Endothelial cell of umbilical vein (primary cell): ENCODE results near the gene SERPINI1. TPM values are rescaled to one million over a fixed set of nuclear protein-coding genes. Genes with fewer than 3 reads are reported as not detected.

Experiments used
- BruUV-seq: library from RNA; stranded (reverse); fragments of 400-500 nt; replicated peaks from 2 replicates; lab custom pipeline; 2021; lab: Mats Ljungman, UMichigan
- CTCF ChIA-PET: fragments of 300-600, 350-600 bp; sonication (Branson Sonifier 250); formaldehyde crosslinking; loops from one replicate; lab custom pipeline; 2021; ENCODE audit warnings: antibody characterized with exemption, inconsistent platforms; lab: Charles Lee
- POLR2A ChIA-PET: fragments of 300-600, 350-600 bp; sonication (Branson Sonifier 250); formaldehyde crosslinking; loops from one replicate; lab custom pipeline; 2021; ENCODE audit warnings: antibody characterized with exemption, inconsistent platforms; lab: Charles Lee
- DNase-seq: peaks from one replicate; pipeline ENCODE4 v3.0.0-alpha.2; 2011; ENCODE audit warnings: low read depth, low spot score
- FAIRE-seq: peaks from 2 replicates; lab custom pipeline; 2011; peaks lifted over from hg19 to GRCh38; lab: Jason Lieb, UNC
- H2AFZ ChIP-seq: 2 replicates; pipeline ENCODE4 v1.6.0; 2012; ENCODE audit warnings: low read depth, low read length, control low read depth, inconsistent platforms
- H3K27ac ChIP-seq: 2 replicates; pipeline ENCODE4 v1.5.1; 2011; ENCODE audit warnings: low read depth, mild to moderate bottlenecking, control low read depth, low read length, moderate library complexity; ENCODE audit not compliant: insufficient read depth
- H3K27me3 ChIP-seq, 2 experiments: 2 replicates each; pipeline versions ENCODE4 v1.6.0 to v1.6.1; 2011; ENCODE audit warnings: low read length in 2 of 2, mixed read lengths in 1 of 2; ENCODE audit not compliant: control insufficient read depth in 2 of 2, insufficient read depth in 2 of 2
- H3K36me3 ChIP-seq, 2 experiments: 2 replicates in 1 of 2; 3 replicates in 1 of 2; pipeline ENCODE4 v1.5.1; 2011; ENCODE audit warnings: low read length in 2 of 2, mild to moderate bottlenecking in 1 of 2, moderate library complexity in 1 of 2; ENCODE audit not compliant: control insufficient read depth in 2 of 2, insufficient read depth in 2 of 2; ENCODE audit errors: extremely low read depth in 1 of 2
- H3K4me1 ChIP-seq: 3 replicates; pipeline ENCODE4 v1.5.1; 2011; ENCODE audit warnings: mild to moderate bottlenecking, low read length; ENCODE audit not compliant: control insufficient read depth, insufficient read depth; ENCODE audit errors: extremely low read depth
- H3K4me2 ChIP-seq: 2 replicates; pipeline ENCODE4 v1.6.1; 2011; ENCODE audit warnings: low read length, control low read depth, mixed read lengths; ENCODE audit not compliant: insufficient read depth
- H3K4me3 ChIP-seq, 3 experiments: fragments of 200-600 bp in 1 of 3; sonication (generic), shearing (Covaris generic) in 1 of 3; replicated peaks in 1 of 3; 2 replicates each; pipeline ENCODE4 v1.5.1; 2011 to 2016; ENCODE audit warnings: control low read depth in 3 of 3, low read length in 3 of 3, mild to moderate bottlenecking in 2 of 3, inconsistent platforms in 1 of 3, low read depth in 1 of 3, moderate library complexity in 1 of 3; ENCODE audit not compliant: insufficient read depth in 1 of 3
- H3K79me2 ChIP-seq: 2 replicates; pipeline ENCODE4 v1.6.0; 2012; ENCODE audit warnings: low read length, inconsistent platforms; ENCODE audit not compliant: control insufficient read depth, insufficient read depth
- H3K9ac ChIP-seq: replicated peaks from 2 replicates; pipeline ENCODE3; 2011; ENCODE audit warnings: low read length, control low read depth; ENCODE audit not compliant: insufficient read depth; ENCODE audit errors: extremely low read depth
- H3K9me1 ChIP-seq: replicated peaks from 3 replicates; pipeline ENCODE4 v1.6.0; 2011; ENCODE audit warnings: mild to moderate bottlenecking, low read length; ENCODE audit not compliant: control insufficient read depth, insufficient read depth; ENCODE audit errors: extremely low read depth
- H3K9me3 ChIP-seq: replicated peaks from 2 replicates; pipeline ENCODE4 v1.5.1; 2012; ENCODE audit warnings: low read length, inconsistent platforms; ENCODE audit not compliant: control insufficient read depth, insufficient read depth
- H4K20me1 ChIP-seq: replicated peaks from 2 replicates; pipeline ENCODE3; 2011; ENCODE audit warnings: mild to moderate bottlenecking, low read length; ENCODE audit not compliant: control insufficient read depth, insufficient read depth; ENCODE audit errors: extremely low read depth
- CTCF ChIP-seq, 2 donors: IDR thresholded peaks; 1 replicate in 1 of 2; 2 replicates in 1 of 2; pipeline ENCODE4 v1.5.1; 2011; ENCODE audit warnings: low read length in 2 of 2, mild to moderate bottlenecking in 2 of 2, moderate library complexity in 2 of 2, control low read depth in 1 of 2, inconsistent platforms in 1 of 2, low read depth in 1 of 2; ENCODE audit not compliant: insufficient read depth in 1 of 2; ENCODE audit errors: extremely low read depth in 1 of 2
- EZH2 ChIP-seq: IDR thresholded peaks from 2 replicates; pipeline ENCODE4 v1.6.1; 2012; ENCODE audit warnings: borderline replicate concordance, low read depth, mild to moderate bottlenecking, moderate library complexity, low read length, inconsistent platforms; ENCODE audit not compliant: severe bottlenecking
- FOS ChIP-seq: IDR thresholded peaks from 2 replicates; pipeline ENCODE4 v1.6.1; 2011; ENCODE audit warnings: mild to moderate bottlenecking, low read length, moderate library complexity, borderline replicate concordance; ENCODE audit not compliant: insufficient read depth
- GATA2 ChIP-seq: IDR thresholded peaks from 2 replicates; pipeline ENCODE4 v1.7.0; 2011; ENCODE audit warnings: low read depth, mild to moderate bottlenecking, moderate library complexity, mixed read lengths, low read length; ENCODE audit not compliant: insufficient read length, insufficient read depth
- JUN ChIP-seq: IDR thresholded peaks from 2 replicates; pipeline ENCODE4 v1.6.1; 2011; ENCODE audit warnings: borderline replicate concordance, low read depth; ENCODE audit not compliant: insufficient read length, insufficient read depth
- MAX ChIP-seq: IDR thresholded peaks from 2 replicates; pipeline ENCODE4 v1.6.1; 2011; ENCODE audit not compliant: insufficient read depth, insufficient read length
- MYC ChIP-seq: IDR thresholded peaks from one replicate; pipeline ENCODE4 v1.6.1; 2011; ENCODE audit warnings: mild to moderate bottlenecking, low read depth, low read length
- POLR2A ChIP-seq: IDR thresholded peaks from 2 replicates; pipeline ENCODE4 v1.6.1; 2012; ENCODE audit warnings: low read depth, mild to moderate bottlenecking, control low read depth, low read length
- POLR2AphosphoS5 ChIP-seq: IDR thresholded peaks from 2 replicates; pipeline ENCODE4 v1.6.1; 2012; ENCODE audit warnings: low read depth, mild to moderate bottlenecking, control low read depth, low read length, moderate library complexity; ENCODE audit not compliant: insufficient read depth
- dilution Hi-C: fragments of 300-500 bp; cut with MboI; formaldehyde crosslinking; loops from one replicate; pipeline ENCODE4 v1.15.0; 2019; ENCODE audit warnings: low sequenced_read_pairs; ENCODE audit not compliant: extremely low pct_ligation_motif_present
- intact Hi-C: fragments of 100-400 bp; cut with micrococcal nuclease; formaldehyde crosslinking; loops from one replicate; pipeline ENCODE4 v1.10.0; 2022
- polyA plus RNA-seq, 4 experiments: library from polyadenylated mRNA; depleted of rRNA in 3 of 4; stranded (reverse) in 3 of 4; unstranded in 1 of 4; fragments of >200 nt; gene quantifications; 2 replicates each; pipeline versions ENCODE4 v1.2.1 to v1.2.3, GENCODE V29; 2011 to 2012; ENCODE audit warnings: missing spikeins in 1 of 4
- total RNA-seq: library from RNA; stranded (reverse); gene quantifications from 2 replicates; pipeline ENCODE4 v1.2.3, GENCODE V29; 2021

The SERPINI1 gene
- total and polyA plus RNA-seq, 2 donors (not counting 3 experiments of a cell fraction or from before 2014, with no cell fraction given) = 0.22 to 0.28 TPM

DNA sequence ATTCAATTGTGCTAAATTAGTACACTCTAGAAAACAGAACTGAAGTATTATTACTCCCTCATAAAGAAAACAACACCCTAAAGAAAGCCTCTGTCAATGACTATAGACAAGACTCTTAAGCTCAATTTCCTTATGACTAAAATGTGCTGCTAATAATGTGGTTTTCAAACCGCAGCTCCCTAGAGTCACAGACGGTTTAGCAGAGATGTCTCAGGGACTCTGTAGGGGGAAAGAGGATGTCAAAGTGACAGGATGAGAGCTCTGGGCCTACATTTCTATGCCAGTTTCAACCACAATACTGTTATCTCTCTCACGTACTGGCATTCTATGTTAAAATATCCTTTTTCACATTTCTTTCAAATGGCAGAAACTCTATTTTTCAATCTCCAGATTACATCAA is 44.2 kb upstream of the SERPINI1 start:
- ChIA-PET POLR2A (interaction anchor here (0.6 kb wide), 1 partner anchor 88 kb away, joined by 3 read pairs; no protein-coding TSS in a partner anchor), CTCF (interaction anchor here (2.2 kb wide), 1 partner anchor 311 kb away, joined by 5 read pairs; the partner anchor contains the start of gene ZBBX)
- Histone ChIP-seq H3K4me2 (no peak overlapping the region), H3K27ac (no peak overlapping the region), H3K9ac (no peak overlapping the region), H3K27me3 (no peaks in the 10 kb centered on the region), H3K4me1 (no peaks in the 10 kb centered on the region), H3K9me1 (no peaks in the 10 kb centered on the region), H3K79me2 (no peaks in the 10 kb centered on the region), H3K4me3 (no peak overlapping the region), H2AFZ (no peak overlapping the region), H3K36me3 (peaks cover 4 to 6% of the 10 kb centered on the region in 2 experiments), H4K20me1 (no peaks in the 10 kb centered on the region), H3K9me3 (no peaks in the 10 kb centered on the region)
- intact Hi-C loops = no loop called here
- TF ChIP-seq EZH2 (no peak), GATA2 (no peak), CTCF (IDR thresholded peaks at IDR 0.05; ENCODE audit: extremely low read depth in 1 of 2, insufficient read depth in 1 of 2, low read depth in 1 of 2, low read length in 2 of 2) (no peak), POLR2A (no peak), MAX (no peak), MYC (no peak), JUN (no peak), POLR2AphosphoS5 (no peak), FOS (no peak)
- dilution Hi-C loops = no loop called here
- DNase-seq = no peak
- no peak for FAIRE-seq
- BruUV-seq = no TSS peak
